RPMI7951 (cell line): ENCODE measurements around the gene KCNK17. TPM values are rescaled to one million over a fixed set of nuclear protein-coding genes. Genes with fewer than 3 reads are reported as not detected.
"Not testable (repeated sequence)": the region's sequence is repeated elsewhere in the genome, so short reads cannot be mapped to it uniquely, and the experiment has no call there.

Experiments used
- DNase-seq: peaks from one replicate; pipeline ENCODE4 v3.0.0-alpha.2; 2012; ENCODE audit warnings: low read depth
- total RNA-seq: library from RNA; depleted of rRNA; stranded (reverse); fragments of >200 nt; shearing (Covaris generic); gene quantifications from 2 replicates; pipeline ENCODE4 v1.2.3, GENCODE V29; 2014

KCNK17 gene
- total RNA-seq, 1 experiment from 2014 or later = not detected

- peak; percentile 65 for DNase-seq
Observed at GRCh38 chr6:39302669-39303424, 11.4 kb downstream of the KCNK17 start.

- no peak for DNase-seq
Observed at GRCh38 chr6:39302011-39302410, 12.2 kb downstream of the KCNK17 start.

GRCh38 chr6:39301606-39302005 lies 12.6 kb downstream of the KCNK17 start:
- peak; percentile 21 for DNase-seq

- no peak for DNase-seq
Observed at GRCh38 chr6:39300739-39301138, 13.5 kb downstream of the KCNK17 start.

- DNase-seq = peak; percentile 35
Observed at GRCh38 chr6:39298061-39298460, 16.2 kb downstream of the KCNK17 start.

- DNase-seq = peak; percentile 83
Observed at GRCh38 chr6:39296745-39297640, 17.2 kb downstream of the KCNK17 start.

GRCh38 chr6:39295611-39296011 lies 18.6 kb downstream of the KCNK17 start:
- DNase-seq = peak; percentile 42

- DNase-seq = no peak
Observed at GRCh38 chr6:39294899-39295298, 19.3 kb downstream of the KCNK17 start.

- DNase-seq = peak; percentile 23
Observed at GRCh38 chr6:39294133-39294532, 20.1 kb downstream of the KCNK17 start.

- no peak for DNase-seq
Observed at GRCh38 chr6:39292637-39293036, 21.6 kb downstream of the KCNK17 start.

- DNase-seq = no peak
Observed at GRCh38 chr6:39289490-39289889, 24.7 kb downstream of the KCNK17 start.

- DNase-seq = no peak
Observed at GRCh38 chr6:39287601-39288000, 26.6 kb downstream of the KCNK17 start.

GRCh38 chr6:39286596-39286995 lies 27.6 kb downstream of the KCNK17 start:
- not testable (repeated sequence) for DNase-seq

- DNase-seq = no peak
Observed at GRCh38 chr6:39282774-39283173, 31.4 kb downstream of the KCNK17 start.

- DNase-seq = no peak
Observed at GRCh38 chr6:39281312-39281980, 32.8 kb downstream of the KCNK17 start.

GRCh38 chr6:39280247-39280731 lies 33.9 kb downstream of the KCNK17 start:
- peak; percentile 60 for DNase-seq

- no peak for DNase-seq
Observed at GRCh38 chr6:39279539-39279938, 34.7 kb downstream of the KCNK17 start.

- DNase-seq = no peak
Observed at GRCh38 chr6:39276379-39276995, 37.7 kb downstream of the KCNK17 start.

- no peak for DNase-seq
Observed at GRCh38 chr6:39274903-39275302, 39.3 kb downstream of the KCNK17 start.

- DNase-seq = no peak
Observed at GRCh38 chr6:39274471-39274870, 39.7 kb downstream of the KCNK17 start.

GRCh38 chr6:39273406-39273821 lies 40.8 kb downstream of the KCNK17 start:
- DNase-seq = no peak

- DNase-seq = no peak
Observed at GRCh38 chr6:39269961-39270360, 44.3 kb downstream of the KCNK17 start.
